GM15510 (cell line): ENCODE results near the gene CIZ1.

Experiments
- POLR2A ChIP-seq: IDR thresholded peaks from 3 replicates; pipeline ENCODE4 v1.6.1; 2011; ENCODE audit warnings: borderline replicate concordance; ENCODE audit not compliant: insufficient read length; ENCODE audit errors: extremely low read depth

The CIZ1 gene

GRCh38 chr9:128204858-128205257, 13.5 kb upstream of the CIZ1 start:
- TF ChIP-seq POLR2A: no peak

- no peak for TF ChIP-seq POLR2A
Measured at GRCh38 chr9:128203707-128204551, 12.6 kb upstream of the CIZ1 start.

DNA sequence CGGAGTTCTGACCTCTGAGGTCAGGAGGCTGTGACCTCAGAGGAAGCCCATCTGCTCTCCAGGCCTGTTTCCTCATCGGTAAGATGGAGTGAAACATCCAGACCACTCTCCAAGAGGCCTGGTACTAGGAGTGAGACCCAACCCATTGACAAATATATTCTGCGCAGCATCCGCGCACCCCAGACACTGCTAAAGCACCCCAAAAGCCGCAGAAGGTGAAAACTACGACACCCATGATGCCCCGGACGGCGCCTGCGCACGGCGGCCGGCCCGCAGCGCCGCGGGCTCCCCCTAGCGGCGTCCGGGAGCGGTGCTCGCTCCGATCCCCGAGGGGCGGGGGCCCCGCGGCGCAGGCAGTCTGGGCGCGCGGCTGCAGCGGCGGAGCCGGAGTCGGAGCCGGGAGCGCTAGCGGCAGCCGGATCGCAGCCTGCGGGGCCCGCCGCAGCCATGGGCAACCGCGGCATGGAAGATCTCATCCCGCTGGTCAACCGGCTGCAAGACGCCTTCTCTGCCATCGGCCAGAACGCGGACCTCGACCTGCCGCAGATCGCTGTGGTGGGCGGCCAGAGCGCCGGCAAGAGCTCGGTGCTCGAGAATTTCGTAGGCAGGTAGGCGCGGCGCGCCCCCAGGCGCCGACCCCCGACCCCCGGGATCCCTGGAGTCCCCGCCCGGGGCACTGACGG, 11.8 kb upstream of the CIZ1 start, which contains the start of gene DNM1:
DNM1 (plus strand) TSS at position 356 of the 683 bp plus-strand sequence; CDS start at position 448, 92 bp downstream.
- TF ChIP-seq POLR2A: no peak

- TF ChIP-seq POLR2A: no peak
Measured at GRCh38 chr9:128202648-128203023, 11.3 kb upstream of the CIZ1 start.

DNA sequence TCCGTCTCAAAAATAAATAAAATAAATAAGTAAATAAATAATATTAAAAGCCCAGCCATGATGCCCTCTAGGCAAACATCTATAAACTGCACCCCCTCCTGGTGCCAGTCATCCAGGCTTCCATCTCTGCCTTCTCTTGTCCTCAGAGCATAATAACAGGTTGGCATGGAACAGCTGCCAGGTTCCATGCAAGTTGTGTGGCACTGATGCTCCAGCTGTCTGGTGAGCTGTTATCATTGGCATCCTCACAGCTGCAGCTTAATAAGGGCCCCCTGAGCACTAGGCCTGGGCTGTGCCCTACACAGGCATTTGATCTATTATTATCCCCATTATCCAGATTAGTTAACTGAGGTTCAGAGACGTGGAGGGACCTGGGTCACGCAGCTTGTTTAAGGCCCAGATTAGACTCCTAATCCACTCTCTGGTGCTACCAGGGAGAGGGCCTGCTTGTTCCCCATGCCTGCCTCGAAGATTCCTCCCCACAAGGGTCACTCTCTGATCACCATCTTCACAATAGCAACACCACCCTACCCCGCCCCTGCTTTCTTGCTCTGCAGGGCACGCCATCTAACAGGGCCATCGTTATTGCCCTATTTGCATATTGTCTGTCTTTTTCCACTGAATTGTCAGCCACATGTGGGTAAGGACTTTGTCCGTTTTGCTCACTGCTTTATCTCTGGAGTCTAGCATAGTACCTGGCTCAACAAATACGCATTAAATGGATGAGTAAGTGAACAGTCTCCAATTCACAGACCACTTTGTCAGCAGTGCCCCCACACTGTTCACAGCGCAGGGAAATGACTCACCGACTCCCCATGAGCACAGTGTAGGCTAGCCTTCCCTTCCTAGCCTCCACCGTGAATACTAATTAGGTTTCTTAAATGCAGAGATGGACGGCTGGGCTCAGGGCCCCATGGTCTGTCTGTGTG, 10.3 kb upstream of the CIZ1 start:
- TF ChIP-seq POLR2A: no peak

GRCh38 chr9:128193469-128194096, 2.2 kb upstream of the CIZ1 start:
- no peak for TF ChIP-seq POLR2A

DNA sequence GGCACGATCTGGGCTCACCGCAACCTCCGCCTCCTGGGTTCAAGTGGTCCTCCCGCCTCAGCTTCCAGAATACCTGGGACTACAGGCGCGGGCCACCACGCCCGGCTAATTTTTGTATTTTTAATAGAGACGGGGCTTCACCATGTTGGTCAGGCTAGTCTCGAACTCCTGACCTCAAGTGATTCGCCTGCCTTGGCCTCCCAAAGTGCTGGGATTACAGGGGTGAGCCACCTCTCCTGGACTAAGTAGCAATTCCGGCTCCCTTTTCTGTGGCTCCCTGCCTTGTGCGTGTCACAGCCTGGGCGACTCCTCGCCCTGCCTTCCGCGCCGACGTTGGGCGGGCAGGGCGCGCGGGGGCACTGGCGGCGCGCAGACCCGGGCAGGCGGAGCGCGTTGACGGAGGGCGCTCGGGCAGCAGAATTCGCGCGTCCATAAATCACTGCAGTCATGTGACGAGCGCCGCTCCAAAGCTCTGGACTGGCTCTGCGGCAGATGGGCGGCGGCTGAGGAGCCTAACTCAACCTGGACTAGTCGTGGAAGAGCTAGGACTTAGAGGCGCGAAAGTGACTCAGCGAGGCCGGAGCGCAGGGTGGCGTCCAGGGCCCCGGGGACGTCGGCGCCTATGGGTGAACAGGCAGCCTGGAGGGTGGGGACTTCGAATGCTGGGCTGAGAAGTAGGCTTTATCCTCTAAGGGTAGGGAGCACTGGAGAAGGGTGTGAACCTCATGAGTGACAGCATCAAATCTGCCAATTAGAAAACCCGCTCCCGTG, 1.4 kb upstream of the CIZ1 start:
- TF ChIP-seq POLR2A: no peak

GRCh38 chr9:128190516-128191405, 611 bp downstream of the CIZ1 start:
- no peak for TF ChIP-seq POLR2A

GRCh38 chr9:128190013-128190412, 1.4 kb downstream of the CIZ1 start:
- TF ChIP-seq POLR2A: no peak

DNA sequence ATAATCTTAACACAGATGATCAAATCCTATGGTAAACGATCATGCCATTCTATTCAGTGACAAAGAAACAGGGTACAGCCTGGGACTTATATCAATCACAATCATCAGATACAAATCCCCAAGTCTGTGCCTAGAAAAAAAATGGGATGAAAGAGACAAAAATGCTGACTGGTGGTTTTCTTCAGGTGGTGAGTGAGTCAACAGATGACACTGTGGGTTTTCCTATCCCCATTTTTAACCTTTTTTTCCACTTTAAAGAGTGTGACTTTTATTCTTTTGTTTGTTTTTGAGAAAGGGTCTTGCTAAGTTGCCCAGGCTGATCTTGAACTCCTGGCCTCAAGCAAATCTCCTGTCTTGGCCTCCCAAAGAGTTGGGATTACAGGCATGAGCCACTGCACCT, 3.2 kb downstream of the CIZ1 start:
- no peak for TF ChIP-seq POLR2A

DNA sequence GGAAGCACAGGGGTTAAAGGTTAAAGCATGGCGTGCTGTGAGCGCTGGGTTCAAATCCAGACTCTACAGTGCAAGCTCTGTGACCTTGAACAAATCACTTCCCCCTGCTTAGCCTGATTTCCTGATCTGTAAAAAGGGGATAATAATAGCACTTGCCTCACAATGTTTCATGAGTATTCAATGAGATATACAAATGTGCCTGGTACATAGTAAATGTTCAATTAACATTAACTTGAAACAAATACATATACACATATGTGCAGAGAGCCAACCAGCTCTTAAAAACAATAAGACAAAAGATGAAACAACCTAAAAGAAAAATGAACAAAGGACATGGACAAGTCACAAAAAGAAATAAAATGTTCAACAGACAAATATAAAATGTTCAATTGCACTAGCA, 4.0 kb downstream of the CIZ1 start:
- no peak for TF ChIP-seq POLR2A
